T-helper 1 cell treated with Interleukin-12 subunit alpha and Interleukin-12 subunit beta and Interleukin-4 antibody, amounts not matched to agents 30 μg/mL and 1 μg/mL, for 36 hours (primary cell): ENCODE measurements around the gene IGSF3.
A peak's percentile ranks its signal among the peaks of the same experiment; 100 is the strongest.

ENCODE experiments used
- H3K27ac Mint-ChIP-seq: one replicate; pipeline ENCODE4 v1.8.0; 2021; ENCODE audit warnings: mild to moderate bottlenecking, mixed read lengths
- H3K27me3 Mint-ChIP-seq: one replicate; pipeline ENCODE4 v1.8.0; 2021; ENCODE audit warnings: low read depth, mixed read lengths
- H3K36me3 Mint-ChIP-seq: one replicate; pipeline ENCODE4 v1.8.0; 2021; ENCODE audit warnings: low read depth, mixed read lengths
- H3K4me1 Mint-ChIP-seq: one replicate; pipeline ENCODE4 v1.8.0; 2021; ENCODE audit warnings: low read depth, mixed read lengths
- H3K4me3 Mint-ChIP-seq: one replicate; pipeline ENCODE4 v1.8.0; 2021; ENCODE audit warnings: mild to moderate bottlenecking, moderate library complexity, mixed read lengths
- H3K9me3 Mint-ChIP-seq: one replicate; pipeline ENCODE4 v1.8.0; 2021; ENCODE audit warnings: mixed read lengths

The IGSF3 gene

GRCh38 chr1:116667575-116668105 is at the start of gene IGSF3:
Gene IGSF3, minus strand, starts transcription at chr1:116667733. Its CDS starts 1,407 bp downstream, at chr1:116666326.
- H3K27ac Mint-ChIP-seq: peak within 1 kb of the TSS; percentile 16
- H3K9me3 Mint-ChIP-seq: no peaks in the 10 kb centered on the region
- peak within 1 kb of the TSS; percentile 76 for H3K4me3 Mint-ChIP-seq
- H3K27me3 Mint-ChIP-seq: peaks cover 70% of the 10 kb centered on the region
- H3K36me3 Mint-ChIP-seq: no peaks in the 10 kb centered on the region
- H3K4me1 Mint-ChIP-seq: peaks cover 8% of the 10 kb centered on the region

GRCh38 chr1:116717318-116717717 is 49.8 kb upstream of the IGSF3 start:
- Mint-ChIP-seq H3K4me3 (no peak overlapping the region), H3K36me3 (no peaks in the 10 kb centered on the region), H3K27ac (no peak overlapping the region), H3K27me3 (peaks cover 12% of the 10 kb centered on the region), H3K4me1 (peaks cover 4% of the 10 kb centered on the region), H3K9me3 (peaks cover 4% of the 10 kb centered on the region)

- peaks cover 4% of the 10 kb centered on the region for H3K9me3 Mint-ChIP-seq
- H3K4me1 Mint-ChIP-seq: peaks cover 5% of the 10 kb centered on the region
- peaks cover 12% of the 10 kb centered on the region for H3K27me3 Mint-ChIP-seq
- H3K36me3 Mint-ChIP-seq: no peaks in the 10 kb centered on the region
- no peak overlapping the region for H3K27ac Mint-ChIP-seq
- no peak overlapping the region for H3K4me3 Mint-ChIP-seq
Measured at GRCh38 chr1:116716391-116716790, 48.9 kb upstream of the IGSF3 start.

- Mint-ChIP-seq H3K9me3 (no peaks in the 10 kb centered on the region), H3K4me3 (no peak overlapping the region), H3K4me1 (peaks cover 5% of the 10 kb centered on the region), H3K36me3 (no peaks in the 10 kb centered on the region), H3K27me3 (peaks cover 12% of the 10 kb centered on the region), H3K27ac (no peak overlapping the region)
Measured at GRCh38 chr1:116713474-116713873, 45.9 kb upstream of the IGSF3 start.

GRCh38 chr1:116712510-116712909 is 45.0 kb upstream of the IGSF3 start:
- no peak overlapping the region for H3K4me3 Mint-ChIP-seq
- H3K27me3 Mint-ChIP-seq: peaks cover 18% of the 10 kb centered on the region
- peaks cover 5% of the 10 kb centered on the region for H3K4me1 Mint-ChIP-seq
- H3K27ac Mint-ChIP-seq: no peak overlapping the region
- H3K36me3 Mint-ChIP-seq: peaks cover 2% of the 10 kb centered on the region
- no peaks in the 10 kb centered on the region for H3K9me3 Mint-ChIP-seq

- H3K27ac Mint-ChIP-seq: no peak overlapping the region
- H3K27me3 Mint-ChIP-seq: peaks cover 15% of the 10 kb centered on the region
- H3K4me1 Mint-ChIP-seq: peaks cover 5% of the 10 kb centered on the region
- no peak overlapping the region for H3K4me3 Mint-ChIP-seq
- peaks cover 2% of the 10 kb centered on the region for H3K36me3 Mint-ChIP-seq
- peaks cover 5% of the 10 kb centered on the region for H3K9me3 Mint-ChIP-seq
Measured at GRCh38 chr1:116711263-116711840, 43.8 kb upstream of the IGSF3 start.

GRCh38 chr1:116710420-116711262 is 43.1 kb upstream of the IGSF3 start:
- Mint-ChIP-seq H3K27ac (no peak overlapping the region), H3K27me3 (peaks cover 16% of the 10 kb centered on the region), H3K4me3 (no peak overlapping the region), H3K36me3 (peaks cover 2% of the 10 kb centered on the region), H3K9me3 (peaks cover 9% of the 10 kb centered on the region), H3K4me1 (peaks cover 5% of the 10 kb centered on the region)

GRCh38 chr1:116709666-116710167 is 42.2 kb upstream of the IGSF3 start:
- no peak overlapping the region for H3K4me3 Mint-ChIP-seq
- peaks cover 2% of the 10 kb centered on the region for H3K36me3 Mint-ChIP-seq
- H3K9me3 Mint-ChIP-seq: peaks cover 9% of the 10 kb centered on the region
- H3K27me3 Mint-ChIP-seq: peaks cover 16% of the 10 kb centered on the region
- peaks cover 5% of the 10 kb centered on the region for H3K4me1 Mint-ChIP-seq
- H3K27ac Mint-ChIP-seq: no peak overlapping the region

- peaks cover 9% of the 10 kb centered on the region for H3K9me3 Mint-ChIP-seq
- H3K36me3 Mint-ChIP-seq: peaks cover 2% of the 10 kb centered on the region
- H3K27ac Mint-ChIP-seq: no peak overlapping the region
- H3K4me3 Mint-ChIP-seq: no peak overlapping the region
- peaks cover 19% of the 10 kb centered on the region for H3K27me3 Mint-ChIP-seq
- H3K4me1 Mint-ChIP-seq: peaks cover 5% of the 10 kb centered on the region
Measured at GRCh38 chr1:116708255-116708900, 40.8 kb upstream of the IGSF3 start.

- H3K36me3 Mint-ChIP-seq: peaks cover 2% of the 10 kb centered on the region
- no peaks in the 10 kb centered on the region for H3K4me1 Mint-ChIP-seq
- peaks cover 9% of the 10 kb centered on the region for H3K9me3 Mint-ChIP-seq
- no peak overlapping the region for H3K4me3 Mint-ChIP-seq
- no peak overlapping the region for H3K27ac Mint-ChIP-seq
- peaks cover 23% of the 10 kb centered on the region for H3K27me3 Mint-ChIP-seq
Measured at GRCh38 chr1:116706841-116707240, 39.3 kb upstream of the IGSF3 start.

- Mint-ChIP-seq H3K36me3 (peaks cover 2% of the 10 kb centered on the region), H3K9me3 (peaks cover 9% of the 10 kb centered on the region), H3K4me1 (no peaks in the 10 kb centered on the region), H3K27me3 (peaks cover 23% of the 10 kb centered on the region), H3K27ac (no peak overlapping the region), H3K4me3 (no peak overlapping the region)
Measured at GRCh38 chr1:116706123-116706522, 38.6 kb upstream of the IGSF3 start.

- H3K27ac Mint-ChIP-seq: no peak overlapping the region
Measured at GRCh38 chr1:116704278-116704677, 36.7 kb upstream of the IGSF3 start.

GRCh38 chr1:116699605-116700004 is 32.1 kb upstream of the IGSF3 start:
- H3K27ac Mint-ChIP-seq: no peak overlapping the region
- peaks cover 7% of the 10 kb centered on the region for H3K27me3 Mint-ChIP-seq
- no peaks in the 10 kb centered on the region for H3K36me3 Mint-ChIP-seq

More at GRCh38 chr1:116704278-116704677, 36.7 kb upstream of the IGSF3 start:
- Mint-ChIP-seq H3K9me3 (peaks cover 9% of the 10 kb centered on the region), H3K36me3 (peaks cover 2% of the 10 kb centered on the region), H3K4me1 (no peaks in the 10 kb centered on the region), H3K27me3 (peaks cover 23% of the 10 kb centered on the region), H3K4me3 (no peak overlapping the region)

GRCh38 chr1:116698244-116698595 is 30.7 kb upstream of the IGSF3 start:
- H3K4me1 Mint-ChIP-seq: no peaks in the 10 kb centered on the region

More at GRCh38 chr1:116699605-116700004, 32.1 kb upstream of the IGSF3 start:
- Mint-ChIP-seq H3K4me1 (no peaks in the 10 kb centered on the region), H3K9me3 (no peaks in the 10 kb centered on the region), H3K4me3 (no peak overlapping the region)

More at GRCh38 chr1:116698244-116698595, 30.7 kb upstream of the IGSF3 start:
- no peaks in the 10 kb centered on the region for H3K9me3 Mint-ChIP-seq
- H3K27me3 Mint-ChIP-seq: peaks cover 3% of the 10 kb centered on the region
- H3K4me3 Mint-ChIP-seq: no peak overlapping the region
- no peak overlapping the region for H3K27ac Mint-ChIP-seq
- H3K36me3 Mint-ChIP-seq: no peaks in the 10 kb centered on the region
